ENCODE results near the gene CHRNE.

DNA sequence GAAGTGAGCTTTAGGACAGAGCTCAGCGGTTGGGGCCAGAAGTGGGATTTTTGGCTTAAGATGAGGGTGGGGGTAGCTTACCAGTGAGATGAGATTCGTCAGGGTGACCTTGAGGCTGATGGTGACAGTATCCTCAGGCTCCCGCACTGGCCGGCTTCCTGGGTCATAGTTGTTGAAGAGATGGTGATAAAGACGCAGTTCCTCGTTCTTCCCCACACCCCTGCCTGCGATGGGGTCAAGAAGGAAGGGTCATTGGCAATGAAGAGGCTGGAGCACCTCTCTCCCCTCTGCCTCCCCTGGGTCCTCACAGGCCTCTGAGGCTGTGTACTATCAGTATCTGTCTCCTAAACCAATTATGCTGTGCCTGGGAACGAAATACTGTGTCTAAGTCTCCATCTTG lies 358 bp downstream of the CHRNE start:
- no peak for TF ChIP-seq CTCF (conservative IDR thresholded peaks at IDR 0.05 in 1 of 2, IDR thresholded peaks at IDR 0.05 in 1 of 2; ENCODE audit: low read depth in 1 of 2, low read length in 2 of 2)
- TF ChIP-seq EZH2 (IDR thresholded peaks at IDR 0.05; ENCODE audit: low read length, missing control alignments), result no peak

All from fibroblast of lung (primary cell).